HG02588 (cell line): ENCODE data around the gene TOM1L2.
"Not testable (repeated sequence)": the region's sequence is repeated elsewhere in the genome, so short reads cannot be mapped to it uniquely, and the experiment has no call there.

Experiments used
- ATAC-seq: cut with Tn5 transposase; IDR thresholded peaks from one replicate; pipeline ENCODE4 v1.9.1; 2021; ENCODE audit warnings: mild to moderate bottlenecking, moderate library complexity; ENCODE audit not compliant: unreplicated experiment

Gene TOM1L2

DNA sequence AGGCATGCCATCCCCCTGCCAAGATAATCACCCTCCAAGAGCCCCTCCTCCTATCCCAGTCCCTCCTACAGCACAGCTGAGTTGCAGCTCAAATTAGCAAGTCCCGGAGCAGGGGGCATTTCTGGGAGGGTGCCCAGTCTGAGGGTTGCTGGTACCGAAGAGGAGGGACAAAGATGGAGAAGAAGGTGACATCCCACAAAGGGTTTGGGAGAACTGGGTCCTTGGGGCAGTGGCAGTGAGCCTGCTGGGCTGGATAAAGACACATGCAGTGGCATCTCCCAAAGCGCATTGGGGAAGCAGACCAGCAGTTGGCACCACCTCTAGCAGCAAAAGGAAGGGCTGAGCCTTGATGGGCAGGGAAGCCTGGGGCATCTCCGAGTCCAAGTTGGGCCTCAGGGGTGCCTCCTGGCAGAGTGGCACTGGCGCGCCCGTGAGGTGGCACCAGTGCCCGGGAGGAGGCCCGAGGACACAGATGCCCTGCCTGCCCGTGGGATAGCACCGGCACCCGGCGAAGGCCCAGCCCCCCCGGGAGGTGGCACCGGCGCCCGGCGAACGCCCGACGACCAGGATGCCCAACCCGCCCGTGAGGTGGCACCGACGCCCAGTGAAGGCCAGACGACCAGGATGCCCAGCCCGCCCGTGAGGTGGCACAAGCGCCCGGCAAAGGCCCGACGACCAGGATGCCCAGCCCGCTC, 622 bp downstream of the TOM1L2 start:
- no peak for ATAC-seq

DNA sequence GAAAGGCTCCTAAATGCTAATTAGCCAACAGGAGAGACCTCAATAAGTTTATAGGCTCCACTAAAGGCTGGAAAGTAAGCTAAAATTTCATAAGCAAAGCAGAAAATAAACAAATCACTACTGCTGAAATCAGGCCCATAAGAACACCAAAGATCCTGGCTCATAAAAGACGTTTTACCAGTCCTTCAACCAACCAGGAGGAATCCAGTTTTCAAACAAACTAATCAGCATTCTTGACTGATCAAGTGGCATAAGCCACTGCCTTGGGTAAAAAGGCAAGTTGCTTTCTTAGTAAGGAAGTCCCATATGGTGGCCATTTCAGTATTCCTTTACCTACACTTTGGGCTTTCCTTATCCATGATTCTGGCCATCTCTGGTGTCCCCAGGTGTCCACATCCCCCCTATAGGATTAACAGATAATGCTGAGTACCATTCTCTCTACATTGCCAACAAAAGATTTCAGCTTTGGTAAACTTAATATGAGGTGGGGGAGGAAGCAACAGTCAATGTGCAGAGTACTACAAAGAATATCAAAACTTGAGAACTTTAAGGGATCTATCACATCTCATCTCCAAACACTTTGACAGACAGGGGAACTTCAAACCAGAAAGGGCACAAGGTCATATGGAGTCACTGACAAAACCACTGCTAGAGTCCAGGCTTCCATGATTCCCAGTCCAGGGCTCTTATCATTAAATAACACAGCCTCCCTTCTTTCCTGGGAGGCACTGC, 1.3 kb downstream of the TOM1L2 start:
- no peak for ATAC-seq

DNA sequence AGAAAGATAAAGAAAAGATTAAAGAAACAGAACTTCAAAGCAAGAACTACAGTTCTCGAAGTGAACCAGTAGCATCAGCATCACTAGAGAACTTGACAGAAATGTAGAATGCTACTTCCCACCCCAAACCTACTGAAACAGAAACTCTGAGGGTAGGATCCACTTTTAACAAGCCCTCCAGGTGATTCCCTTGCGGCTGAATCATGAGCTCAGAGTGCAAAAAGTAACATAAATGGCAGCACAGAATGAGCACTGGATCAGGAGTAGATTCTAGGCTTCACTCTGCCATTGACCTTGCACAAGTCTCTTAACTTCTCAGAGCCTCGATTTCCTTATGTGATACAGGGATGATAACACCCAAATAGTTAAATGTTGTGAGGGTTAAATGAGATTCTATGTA, 5.8 kb downstream of the TOM1L2 start:
- ATAC-seq = no peak

DNA sequence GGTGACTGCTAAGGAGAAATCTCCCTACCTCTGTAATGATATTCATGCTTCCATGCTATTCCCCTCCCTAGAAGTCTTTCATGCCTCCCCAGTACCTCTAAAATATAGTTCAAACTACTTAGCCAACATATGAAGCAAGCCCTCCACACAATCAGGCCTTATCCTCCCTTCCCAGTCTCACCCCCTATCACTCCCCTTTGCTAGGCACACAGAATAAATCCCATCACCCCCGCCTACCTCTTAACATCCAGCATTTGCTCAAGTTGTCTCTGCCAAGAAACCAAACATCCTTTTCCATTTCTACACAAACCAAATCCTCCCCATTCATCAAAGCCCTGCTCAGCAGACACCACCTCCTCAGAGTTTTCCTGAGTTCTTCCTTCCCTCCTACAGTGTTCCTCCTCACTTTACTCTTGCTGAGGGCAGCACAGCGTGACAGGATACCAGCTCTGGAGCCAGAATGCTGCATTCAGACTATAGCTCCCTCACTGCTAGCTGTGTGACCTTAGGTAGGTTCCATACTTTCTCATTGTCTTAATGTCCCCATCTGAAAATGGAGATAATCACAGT, 7.0 kb downstream of the TOM1L2 start:
- ATAC-seq = no peak

DNA sequence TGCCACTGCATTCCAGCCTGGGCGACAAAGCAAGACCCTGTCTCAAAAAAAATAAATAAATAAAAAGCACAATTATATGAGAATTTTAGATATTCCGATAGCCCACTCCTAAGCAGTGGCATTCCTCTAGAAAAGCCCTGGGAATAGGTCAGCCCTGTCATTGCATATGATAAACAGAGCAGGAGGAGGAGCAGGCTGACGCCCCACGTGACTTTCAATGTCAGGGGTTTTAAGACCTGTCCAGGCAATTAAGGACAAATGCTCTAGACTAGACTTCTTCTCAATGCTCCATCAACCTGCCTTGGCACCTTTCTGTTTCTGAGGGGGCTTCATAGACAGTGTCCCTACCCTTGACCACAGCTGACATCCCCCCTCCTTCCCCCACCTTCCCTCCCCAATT, 7.5 kb downstream of the TOM1L2 start:
- ATAC-seq = no peak

DNA sequence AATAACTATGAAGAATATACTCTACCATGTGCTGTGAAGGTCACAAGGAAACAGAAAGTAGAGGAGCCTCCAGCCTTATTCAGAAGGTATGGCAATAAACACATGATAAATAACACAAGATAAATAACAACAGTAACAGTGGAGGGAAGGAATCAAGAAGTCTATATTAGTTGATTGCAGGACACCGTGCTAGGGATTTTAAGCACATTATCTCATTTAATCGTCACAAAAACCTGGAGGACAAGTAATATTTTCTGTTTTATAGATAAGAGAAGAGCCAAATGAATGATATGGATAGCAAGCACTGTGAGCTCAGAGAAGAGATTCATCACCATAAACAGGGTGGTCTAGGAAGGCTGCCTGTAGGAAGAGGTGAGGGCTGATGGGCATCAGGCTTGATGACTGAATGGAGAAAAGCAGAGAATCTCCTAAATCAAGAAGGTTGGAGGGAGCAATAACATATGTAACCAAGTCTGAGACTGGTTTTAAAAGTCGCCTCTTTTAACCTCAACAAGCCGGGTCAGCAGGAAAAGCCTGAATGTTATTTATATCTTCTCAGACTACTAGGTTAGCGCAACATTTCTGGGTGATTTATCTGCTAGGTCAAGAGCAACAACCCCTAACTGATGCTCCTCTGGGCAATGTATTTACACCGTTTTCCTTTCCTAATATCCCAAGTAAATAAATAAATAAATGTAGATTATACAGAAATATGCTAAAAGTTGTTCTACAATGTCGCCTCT, 8.3 kb downstream of the TOM1L2 start:
- ATAC-seq = no peak

DNA sequence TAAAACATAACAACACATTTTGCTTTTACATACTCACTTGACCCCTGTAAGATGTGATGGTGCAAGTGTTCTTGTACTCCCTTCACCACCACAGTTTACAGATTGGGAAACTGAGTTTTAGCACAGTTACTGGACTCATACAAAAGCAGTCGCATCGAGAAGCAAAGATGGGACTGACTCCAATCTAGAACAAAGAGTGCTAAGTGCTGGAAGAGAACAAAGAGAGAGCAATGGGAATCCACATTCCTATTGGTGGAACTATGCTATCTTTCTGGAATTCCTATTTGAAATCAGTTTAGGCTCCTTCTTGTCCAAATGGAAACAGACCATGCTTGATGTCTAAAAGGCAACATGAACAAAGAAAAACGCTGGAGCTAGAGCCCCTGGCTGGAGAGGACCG, 9.1 kb downstream of the TOM1L2 start:
- ATAC-seq = no peak

DNA sequence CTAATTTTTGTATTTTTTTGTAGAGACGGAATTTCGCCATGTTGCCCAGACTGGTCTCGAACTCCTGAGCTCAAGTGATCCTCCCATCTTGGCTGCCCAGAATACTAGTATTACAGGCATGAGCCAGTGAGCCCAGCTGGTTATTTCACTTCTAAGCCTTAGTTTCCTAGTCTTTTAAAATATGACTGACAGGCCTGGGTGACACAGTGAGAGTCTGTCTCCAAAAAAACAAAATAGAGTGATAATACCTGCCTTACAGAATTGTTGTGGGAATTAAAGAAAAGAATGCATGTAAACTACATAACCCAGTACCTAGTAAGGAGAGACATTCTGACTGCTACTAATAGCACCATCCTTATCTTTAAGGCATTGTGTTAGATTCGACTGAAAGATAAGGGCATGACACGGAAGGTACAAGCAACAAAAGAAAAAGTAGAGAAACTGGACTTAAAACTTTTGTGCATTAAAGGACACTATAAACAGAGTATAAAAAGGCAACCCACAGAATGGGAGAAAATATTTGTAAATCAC, 11.6 kb downstream of the TOM1L2 start:
- ATAC-seq = no peak

DNA sequence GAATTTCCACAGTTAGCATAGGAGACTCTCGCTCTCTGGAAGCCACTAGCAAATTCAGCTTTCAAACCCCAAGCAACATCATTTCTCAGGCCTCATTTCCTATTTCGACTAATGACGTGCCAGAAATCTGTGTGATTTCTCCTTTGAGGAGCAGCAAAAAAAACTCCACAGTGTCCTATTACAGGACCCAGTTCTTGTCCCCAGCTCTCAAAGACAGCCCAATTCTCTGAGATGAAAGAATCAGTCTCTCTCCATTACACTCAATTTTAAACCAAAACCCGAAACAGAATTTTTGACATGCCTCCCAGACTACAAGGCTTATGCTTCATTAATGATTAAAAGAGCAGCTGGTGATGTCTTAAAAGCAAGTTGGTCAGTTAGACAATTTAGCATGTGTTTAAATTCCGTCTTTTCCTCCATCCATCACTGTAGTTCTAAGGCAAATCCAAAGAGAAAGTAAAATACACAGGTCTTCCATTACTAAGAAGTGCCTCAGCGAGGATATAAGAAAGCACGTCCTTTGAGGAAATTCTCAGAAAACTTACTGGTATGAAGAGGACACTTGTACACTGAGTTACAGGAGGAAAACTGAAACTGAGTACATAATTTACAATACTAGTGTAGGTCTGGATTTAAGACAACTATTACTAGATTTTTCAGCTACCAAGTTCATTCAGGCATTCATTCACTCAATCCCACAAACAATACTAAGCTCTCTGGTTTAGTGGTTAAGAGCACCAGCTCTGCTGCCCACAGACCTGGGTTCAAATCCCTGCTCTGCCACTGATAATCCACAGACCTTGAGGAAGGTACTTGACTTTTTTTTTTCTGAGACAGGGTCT, 12.5 kb downstream of the TOM1L2 start:
- ATAC-seq = no peak

DNA sequence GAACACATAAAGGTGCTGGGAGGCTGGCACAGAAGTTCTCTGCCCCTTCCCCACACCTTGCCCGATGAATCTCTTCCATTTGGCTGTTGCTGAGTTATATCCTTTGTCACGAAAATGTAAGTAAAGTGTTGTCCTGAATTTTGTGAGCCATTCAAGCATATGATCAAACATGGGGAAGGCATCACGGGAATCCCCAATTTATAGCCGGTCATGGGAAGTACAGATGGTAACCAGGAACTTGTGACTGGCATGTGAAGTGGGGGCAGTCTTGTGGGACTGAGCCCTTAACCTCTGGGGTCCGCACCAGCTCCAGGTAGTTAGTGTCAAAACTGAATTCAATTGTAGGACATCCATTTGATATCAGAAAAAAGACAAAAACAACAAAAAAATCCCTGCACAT, 13.2 kb downstream of the TOM1L2 start:
- no peak for ATAC-seq

DNA sequence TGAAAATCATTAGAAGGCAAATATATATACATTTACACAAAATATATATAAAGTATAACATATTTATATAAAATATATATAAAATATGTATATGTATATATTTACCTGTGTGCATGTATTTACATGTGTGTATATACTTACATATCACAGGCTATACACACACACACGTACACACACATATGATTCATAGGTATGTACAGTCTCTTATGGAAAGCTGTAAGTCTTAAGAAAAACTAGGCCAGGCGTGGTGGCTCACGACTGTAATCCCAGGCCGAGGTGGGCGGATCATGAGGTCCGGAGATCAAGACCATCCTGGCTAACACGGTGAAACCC, 14.7 kb downstream of the TOM1L2 start:
- ATAC-seq = no peak

DNA sequence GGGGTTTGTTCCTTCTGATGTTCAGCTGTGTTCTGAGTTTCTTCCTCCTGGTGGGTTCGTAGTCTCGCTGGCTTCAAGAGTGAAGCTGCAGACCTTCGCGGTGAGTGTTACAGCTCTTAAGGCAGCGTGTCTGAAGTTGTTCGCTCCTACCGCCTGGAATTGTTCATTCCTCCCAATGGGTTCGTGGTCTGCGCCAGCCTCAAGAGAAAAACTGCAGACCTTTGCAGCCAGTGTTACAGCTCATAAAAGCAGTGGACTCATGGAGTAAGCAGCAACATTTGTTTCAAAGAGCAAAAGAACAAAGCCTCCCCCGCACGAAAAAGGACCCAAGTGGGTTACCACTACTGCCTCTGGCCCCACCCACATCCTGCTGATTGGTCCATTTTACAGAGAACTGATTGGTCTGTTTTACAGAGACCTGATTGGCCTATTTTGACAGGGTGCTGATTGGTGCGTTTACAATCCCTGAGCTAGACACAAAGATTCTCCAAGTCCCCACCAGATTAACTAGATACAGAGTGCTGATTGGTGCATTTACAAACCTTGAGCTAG, 16.3 kb downstream of the TOM1L2 start:
- not testable (repeated sequence) for ATAC-seq

DNA sequence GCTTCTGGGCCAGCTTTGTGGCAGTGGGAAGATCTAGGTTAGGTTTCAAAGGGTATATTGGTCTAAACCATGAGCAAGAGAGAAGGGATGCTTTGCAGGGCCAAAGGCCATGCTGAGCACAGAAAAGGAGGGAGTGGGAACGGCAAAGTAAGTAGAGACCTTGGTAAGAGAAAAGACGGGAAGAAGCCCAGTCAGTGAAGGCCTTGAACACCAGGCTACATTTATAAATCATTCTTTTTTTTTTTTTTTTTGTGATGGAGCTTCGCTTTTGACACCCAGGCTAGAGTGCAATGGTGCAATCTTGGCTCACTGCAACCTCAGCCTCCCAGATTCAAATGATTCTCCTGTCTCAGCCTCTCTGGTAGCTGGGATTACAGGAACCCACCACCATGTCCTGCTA, 18.1 kb downstream of the TOM1L2 start:
- ATAC-seq = no peak

DNA sequence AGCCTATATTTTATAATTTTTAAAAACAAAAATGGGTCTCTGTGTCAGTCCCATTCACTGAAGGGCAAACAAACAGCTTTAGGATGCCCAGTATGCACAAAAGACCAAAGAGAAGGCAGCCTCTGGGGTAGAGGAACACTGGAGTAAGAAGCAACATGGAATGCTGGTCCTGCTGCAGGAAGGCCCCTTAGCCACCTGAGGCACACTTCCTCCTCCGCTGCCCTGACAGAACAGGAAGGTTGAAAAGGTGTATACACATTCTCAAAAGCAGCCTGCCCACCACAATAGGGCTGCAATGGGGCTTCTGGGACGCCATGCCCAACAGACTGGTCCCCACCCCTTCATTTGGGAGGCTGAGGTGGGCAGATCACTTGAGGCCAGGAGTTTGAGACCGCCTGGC, 19.5 kb downstream of the TOM1L2 start:
- no peak for ATAC-seq

DNA sequence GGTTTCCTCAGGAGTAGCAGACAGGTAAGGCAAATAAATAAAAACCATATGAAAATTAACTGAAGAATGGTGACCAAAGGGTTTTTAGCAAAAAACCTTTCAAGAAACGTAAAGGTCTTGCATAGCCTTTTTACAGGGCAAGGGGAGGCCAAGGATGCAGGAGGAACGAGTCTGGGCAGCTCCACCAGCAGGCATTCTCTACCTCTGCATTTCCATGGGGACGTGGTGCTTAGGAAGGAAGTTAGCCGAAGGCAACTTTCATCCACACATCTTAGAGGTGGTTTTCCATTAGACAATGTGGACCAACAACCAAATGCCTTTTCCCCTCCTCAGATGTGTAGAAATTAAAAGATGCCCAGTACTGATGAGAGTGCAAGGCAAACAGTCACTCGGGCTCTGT, 20.7 kb downstream of the TOM1L2 start:
- ATAC-seq = no peak

DNA sequence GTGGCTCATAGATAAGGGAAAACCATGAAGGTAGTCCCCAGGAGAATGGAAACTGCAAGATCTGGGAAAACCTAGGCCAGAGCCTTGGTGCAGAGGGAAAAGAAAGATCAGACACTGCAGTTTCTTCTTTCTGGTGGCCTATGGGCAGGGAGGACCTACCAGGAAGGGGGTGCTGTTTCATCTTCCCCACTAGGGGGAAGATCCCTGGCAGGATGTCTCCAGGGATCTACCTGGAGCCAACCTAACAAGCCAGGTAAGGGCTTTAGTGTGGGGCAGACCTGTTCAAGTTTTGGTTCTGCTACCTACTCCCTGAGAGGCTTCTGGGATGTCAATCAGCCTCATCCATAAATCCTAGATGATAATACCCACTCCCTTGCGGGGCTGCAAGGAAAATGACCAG, 21.4 kb downstream of the TOM1L2 start:
- no peak for ATAC-seq

DNA sequence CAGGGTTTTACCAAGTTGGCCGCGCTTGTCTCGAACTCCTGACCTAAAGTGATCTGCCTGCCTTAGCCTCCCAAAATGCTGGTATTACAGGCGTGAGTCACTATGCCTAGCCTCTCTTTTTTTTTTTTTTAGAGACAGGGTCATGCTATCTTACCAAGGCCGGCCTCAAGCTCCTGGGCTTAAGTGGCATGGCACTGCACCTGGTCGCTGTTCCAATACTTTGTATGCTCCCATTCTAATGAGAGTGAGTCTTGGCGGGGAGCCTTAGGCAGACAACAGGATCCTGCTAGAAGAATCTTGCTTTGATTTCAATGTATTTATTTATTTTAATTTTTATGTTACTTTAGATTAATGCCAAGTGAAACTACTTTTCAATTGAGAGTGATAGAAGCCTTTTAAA, 21.9 kb downstream of the TOM1L2 start:
- no peak for ATAC-seq

DNA sequence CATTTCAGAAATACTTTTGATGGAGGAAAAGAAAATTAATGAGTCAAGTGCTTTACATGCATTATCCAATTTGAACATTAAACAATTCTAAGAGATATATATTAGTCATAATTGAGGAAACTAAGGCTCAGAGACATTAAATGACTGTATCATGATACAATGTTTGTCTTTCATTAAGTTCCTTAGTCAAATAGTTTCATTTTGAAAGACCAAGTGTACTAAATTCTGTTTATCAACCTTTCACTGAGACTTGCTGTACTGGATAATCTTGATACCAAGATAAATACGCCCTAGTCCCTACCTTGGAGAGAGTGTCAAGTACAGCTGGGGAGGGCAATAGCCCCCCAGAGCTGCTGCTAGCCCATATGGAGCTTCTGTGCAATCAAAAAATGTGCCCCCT, 24.2 kb downstream of the TOM1L2 start:
- no peak for ATAC-seq

DNA sequence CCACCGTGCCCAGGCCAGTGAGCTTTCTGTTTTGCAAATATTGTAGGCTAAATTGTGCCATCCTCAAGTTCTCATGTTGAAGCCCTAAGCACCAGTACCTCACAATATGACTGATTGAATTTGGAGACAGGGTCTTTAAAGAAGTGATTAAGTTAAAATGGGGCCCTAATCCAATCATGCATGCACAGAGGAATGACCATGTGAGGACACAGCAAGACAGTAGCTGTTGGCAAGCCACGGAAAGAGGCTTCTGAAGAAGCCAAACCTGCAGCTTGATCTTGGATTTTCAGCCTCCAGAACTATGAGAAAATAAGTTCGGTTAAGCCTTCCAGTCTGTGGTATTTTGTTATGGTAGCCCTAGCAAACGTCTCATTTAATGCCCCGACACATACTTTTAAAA, 24.9 kb downstream of the TOM1L2 start:
- no peak for ATAC-seq

DNA sequence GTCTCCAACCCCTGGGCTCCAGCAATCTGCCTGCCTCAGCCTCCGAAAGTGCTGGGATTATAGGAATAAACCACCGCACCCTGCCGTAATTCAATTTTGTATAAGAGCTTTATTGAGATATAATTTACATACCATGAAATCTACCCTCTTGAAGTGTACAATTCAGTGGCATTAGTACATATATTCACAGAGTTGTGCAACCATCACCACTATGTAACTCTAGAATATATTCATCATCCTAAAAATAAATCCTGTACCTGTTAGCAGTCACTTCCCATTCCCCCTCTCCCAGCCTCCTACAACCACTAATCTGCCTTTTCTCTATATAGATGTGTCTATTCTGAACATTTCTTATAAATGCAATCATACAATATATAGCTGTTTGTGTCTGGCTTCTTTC, 26.1 kb downstream of the TOM1L2 start:
- no peak for ATAC-seq
